ENCODE measurements around the gene RBM46. TPM values are rescaled to one million over a fixed set of nuclear protein-coding genes. Genes with fewer than 3 reads are reported as not detected.

RBM46 gene
- polyA plus RNA-seq (ENCODE audit: insufficient read length) = 0.05 TPM
- long read RNA-seq, donor 1 = 0 reads
- long read RNA-seq, donor 2 = 0 reads
- long read RNA-seq, donor 3 = 0 reads
- long read RNA-seq, donor 4 = 0 reads
- long read RNA-seq, donor 5 = 0 reads
- long read RNA-seq, donor 6 = 0 reads
- long read RNA-seq, donor 7 = 0 reads
- long read RNA-seq, donor 8 = 0 reads

GRCh38 chr4:154781126-154781982 lies at the start of gene RBM46:
Gene RBM46 (plus strand): TSS chr4:154781272. CDS start chr4:154796753, 15,481 bp downstream.
- DNase-seq = no peak

- DNase-seq = no peak
These were observed 49.3 kb upstream of the RBM46 start for GRCh38 chr4:154731756-154732155.

- no peak for DNase-seq
These were observed 48.4 kb upstream of the RBM46 start for GRCh38 chr4:154732669-154733068.

- DNase-seq = no peak
These were observed 44.3 kb upstream of the RBM46 start for GRCh38 chr4:154736770-154737169.

GRCh38 chr4:154738426-154738825 lies 42.6 kb upstream of the RBM46 start:
- DNase-seq = no peak

- no peak for DNase-seq
These were observed 42.0 kb upstream of the RBM46 start for GRCh38 chr4:154739111-154739510.

GRCh38 chr4:154740462-154740861 lies 40.6 kb upstream of the RBM46 start:
- no peak for DNase-seq

GRCh38 chr4:154741131-154741665 lies 39.9 kb upstream of the RBM46 start:
- no peak for DNase-seq

- peak; percentile 14 for DNase-seq
These were observed 38.9 kb upstream of the RBM46 start for GRCh38 chr4:154741922-154742850.

GRCh38 chr4:154743683-154744340 lies 37.3 kb upstream of the RBM46 start, which contains the start of gene LRAT:
Gene LRAT (plus strand): TSS chr4:154744000. CDS start chr4:154744327, 327 bp downstream.
- peak; percentile 59 for DNase-seq

- no peak for DNase-seq
These were observed 36.6 kb upstream of the RBM46 start for GRCh38 chr4:154744341-154744926.

- DNase-seq = no peak
These were observed 23.4 kb upstream of the RBM46 start for GRCh38 chr4:154757713-154758112.

- no peak for DNase-seq
These were observed 20.2 kb upstream of the RBM46 start for GRCh38 chr4:154760895-154761294.

GRCh38 chr4:154778264-154778663 lies 2.8 kb upstream of the RBM46 start:
- DNase-seq = no peak

- DNase-seq = peak; percentile 19
These were observed 1.6 kb upstream of the RBM46 start for GRCh38 chr4:154779362-154779947.

- DNase-seq = no peak
These were observed 866 bp downstream of the RBM46 start for GRCh38 chr4:154781983-154782293.

- peak; percentile 8 for DNase-seq
These were observed 26.1 kb downstream of the RBM46 start for GRCh38 chr4:154807042-154807630.

GRCh38 chr4:154818230-154818629 lies 37.2 kb downstream of the RBM46 start:
- DNase-seq = no peak

- no peak for DNase-seq
These were observed 41.7 kb downstream of the RBM46 start for GRCh38 chr4:154822775-154823174.

- DNase-seq = no peak
These were observed 55.0 kb downstream of the RBM46 start for GRCh38 chr4:154836030-154836429.

GRCh38 chr4:154836513-154836912 lies 55.4 kb downstream of the RBM46 start:
- no peak for DNase-seq

Measured in left kidney (tissue), 8 donors.